Sigmoid colon (tissue), 4 donors: ENCODE measurements around the gene SLC35E1.

Experiments
- CTCF ChIP-seq, 4 experiments: fragments of 450-650 bp in 3 of 4; fragments of 200-600 bp in 1 of 4; IDR thresholded peaks; one replicate each; pipeline ENCODE4 v1.5.1; 2016 to 2019; ENCODE audit warnings: antibody characterized with exemption in 4 of 4, mild to moderate bottlenecking in 3 of 4, moderate library complexity in 2 of 4
- EP300 ChIP-seq, 4 donors: sonication (generic); formaldehyde crosslinking; IDR thresholded peaks; one replicate each; pipeline ENCODE4 v1.6.1; 2017; ENCODE audit warnings: antibody characterized with exemption in 4 of 4
- POLR2A ChIP-seq, 2 donors: fragments of 450-650 bp; IDR thresholded peaks; one replicate each; pipeline ENCODE4 v1.6.1; 2016; ENCODE audit warnings: antibody characterized with exemption in 2 of 2, mild to moderate bottlenecking in 2 of 2, moderate library complexity in 2 of 2
- POLR2AphosphoS5 ChIP-seq, 4 donors: sonication (generic); formaldehyde crosslinking; IDR thresholded peaks; one replicate each; pipeline ENCODE4 v1.6.1; 2017; ENCODE audit warnings: antibody characterized with exemption in 4 of 4

GRCh38 chr19:16584248-16585093, 12.3 kb upstream of the SLC35E1 start:
- TF ChIP-seq CTCF (IDR thresholded peaks at IDR 0.05) (no peak), EP300 (IDR thresholded peaks at IDR 0.05) (no peak), POLR2A (IDR thresholded peaks at IDR 0.05) (peak in 1 of 2 donors; percentile 17), POLR2AphosphoS5 (IDR thresholded peaks at IDR 0.05) (peak; percentile 32 to 72 (median 51))
